DOHH2 (cell line): ENCODE data around the gene PRPF8.

ENCODE experiments used
- H3F3A ChIP-seq: fragments of 200-600 bp; sonication (generic), shearing (Covaris generic); 2 replicates; pipeline ENCODE4 v1.6.0; 2016; ENCODE audit warnings: antibody characterized with exemption, mild to moderate bottlenecking; ENCODE audit not compliant: control insufficient read depth, insufficient read depth
- H3K27ac ChIP-seq: fragments of 200-600 bp; sonication (generic); 2 replicates; pipeline ENCODE4 v1.5.1; 2014; ENCODE audit warnings: low read depth, mild to moderate bottlenecking, low read length, moderate library complexity
- H3K27me3 ChIP-seq: fragments of 200-600 bp; sonication (generic); 2 replicates; pipeline ENCODE4 v1.6.1; 2014; ENCODE audit warnings: mild to moderate bottlenecking, low read length, mixed read lengths; ENCODE audit not compliant: control insufficient read depth
- H3K36me3 ChIP-seq: fragments of 200-600 bp; sonication (generic); 2 replicates; pipeline ENCODE4 v1.6.1; 2014; ENCODE audit warnings: mild to moderate bottlenecking, low read length, moderate library complexity, mixed read lengths; ENCODE audit not compliant: control insufficient read depth
- H3K4me1 ChIP-seq: fragments of 200-600 bp; sonication (generic); 2 replicates; pipeline ENCODE4 v1.6.1; 2014; ENCODE audit warnings: mild to moderate bottlenecking, low read length, mixed read lengths; ENCODE audit not compliant: control insufficient read depth
- H3K4me2 ChIP-seq: fragments of 200-600 bp; sonication (generic); 2 replicates; pipeline ENCODE4 v1.6.0; 2014; ENCODE audit warnings: mild to moderate bottlenecking, low read length, moderate library complexity
- H3K4me3 ChIP-seq: fragments of 200-600 bp; sonication (generic); 2 replicates; pipeline ENCODE4 v1.5.1; 2014; ENCODE audit warnings: mild to moderate bottlenecking, low read length, mixed read lengths
- H3K79me2 ChIP-seq: fragments of 200-600 bp; sonication (generic); 2 replicates; pipeline ENCODE4 v1.6.1; 2014; ENCODE audit warnings: mild to moderate bottlenecking, low read length, mixed read lengths; ENCODE audit not compliant: control insufficient read depth
- H3K9me2 ChIP-seq: fragments of 200-600 bp; sonication (generic); replicated peaks from 2 replicates; pipeline ENCODE4 v1.6.1; 2014; ENCODE audit warnings: mild to moderate bottlenecking, low read length, mixed read lengths; ENCODE audit not compliant: control insufficient read depth
- H3K9me3 ChIP-seq: fragments of 200-600 bp; sonication (generic); 2 replicates; pipeline ENCODE4 v1.6.1; 2014; ENCODE audit warnings: antibody characterized with exemption, low read length, mixed read lengths; ENCODE audit not compliant: control insufficient read depth, insufficient read depth
- H4K20me1 ChIP-seq: fragments of 200-600 bp; sonication (generic); 2 replicates; pipeline ENCODE4 v1.6.0; 2014; ENCODE audit warnings: low read depth, mild to moderate bottlenecking, antibody characterized with exemption, low read length, moderate library complexity; ENCODE audit not compliant: control insufficient read depth, insufficient read depth
- EZH2phosphoT487 ChIP-seq: fragments of 200-600 bp; sonication (generic); IDR thresholded peaks from 2 replicates; pipeline ENCODE4 v1.6.1; 2017; ENCODE audit warnings: borderline replicate concordance, mild to moderate bottlenecking, antibody characterized with exemption, low read length, moderate library complexity, mixed read lengths
- TF ChIP-seq, protein P1 (sequence below): fragments of 200-600 bp; sonication (generic); IDR thresholded peaks from one replicate; pipeline ENCODE4 v1.5.1; 2014; ENCODE audit warnings: antibody characterized with exemption, mild to moderate bottlenecking, low read depth, low read length; ENCODE audit not compliant: poor library complexity, severe bottlenecking

PRPF8 gene

DNA sequence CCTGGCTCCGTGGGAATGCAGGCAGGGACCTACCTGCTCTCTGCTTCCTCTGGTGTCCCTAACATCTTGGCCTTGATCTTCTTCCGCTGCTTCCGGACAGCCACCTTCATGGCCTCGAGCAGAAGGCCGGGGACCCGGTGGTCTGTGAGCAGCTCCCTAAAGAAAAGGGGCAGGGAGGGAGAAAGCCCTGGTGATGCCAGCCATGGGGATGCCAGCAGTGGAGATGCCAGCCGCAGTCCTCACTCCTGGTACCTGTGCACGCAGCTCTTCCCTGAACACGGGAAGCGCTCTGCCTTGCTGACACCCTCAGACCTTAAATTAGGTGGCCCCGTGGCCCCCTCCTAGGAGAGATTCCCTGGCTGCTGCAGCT lies 36.9 kb downstream of the PRPF8 start:
- no peaks in the 10 kb centered on the region for H3K9me2 ChIP-seq
- H3K9me3 ChIP-seq: no peaks in the 10 kb centered on the region
- H3K27me3 ChIP-seq: no peaks in the 10 kb centered on the region
- H3K4me1 ChIP-seq: peaks cover 47% of the 10 kb centered on the region
- no peak overlapping the region for H3K4me3 ChIP-seq
- H3K4me2 ChIP-seq: peak overlapping the region; percentile 94
- 0 out of 2 replicates have a peak, but pooled peaks cover 5% of the 10 kb centered on the region for H4K20me1 ChIP-seq
- H3K27ac ChIP-seq: no peak overlapping the region
- H3K79me2 ChIP-seq: no peaks in the 10 kb centered on the region
- H3K36me3 ChIP-seq: peaks cover 32% of the 10 kb centered on the region
- TF ChIP-seq EZH2phosphoT487: no peak
- TF ChIP-seq, protein P1, sequence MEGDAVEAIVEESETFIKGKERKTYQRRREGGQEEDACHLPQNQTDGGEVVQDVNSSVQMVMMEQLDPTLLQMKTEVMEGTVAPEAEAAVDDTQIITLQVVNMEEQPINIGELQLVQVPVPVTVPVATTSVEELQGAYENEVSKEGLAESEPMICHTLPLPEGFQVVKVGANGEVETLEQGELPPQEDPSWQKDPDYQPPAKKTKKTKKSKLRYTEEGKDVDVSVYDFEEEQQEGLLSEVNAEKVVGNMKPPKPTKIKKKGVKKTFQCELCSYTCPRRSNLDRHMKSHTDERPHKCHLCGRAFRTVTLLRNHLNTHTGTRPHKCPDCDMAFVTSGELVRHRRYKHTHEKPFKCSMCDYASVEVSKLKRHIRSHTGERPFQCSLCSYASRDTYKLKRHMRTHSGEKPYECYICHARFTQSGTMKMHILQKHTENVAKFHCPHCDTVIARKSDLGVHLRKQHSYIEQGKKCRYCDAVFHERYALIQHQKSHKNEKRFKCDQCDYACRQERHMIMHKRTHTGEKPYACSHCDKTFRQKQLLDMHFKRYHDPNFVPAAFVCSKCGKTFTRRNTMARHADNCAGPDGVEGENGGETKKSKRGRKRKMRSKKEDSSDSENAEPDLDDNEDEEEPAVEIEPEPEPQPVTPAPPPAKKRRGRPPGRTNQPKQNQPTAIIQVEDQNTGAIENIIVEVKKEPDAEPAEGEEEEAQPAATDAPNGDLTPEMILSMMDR: no peak
- peaks cover 14% of the 10 kb centered on the region for H3F3A ChIP-seq

DNA sequence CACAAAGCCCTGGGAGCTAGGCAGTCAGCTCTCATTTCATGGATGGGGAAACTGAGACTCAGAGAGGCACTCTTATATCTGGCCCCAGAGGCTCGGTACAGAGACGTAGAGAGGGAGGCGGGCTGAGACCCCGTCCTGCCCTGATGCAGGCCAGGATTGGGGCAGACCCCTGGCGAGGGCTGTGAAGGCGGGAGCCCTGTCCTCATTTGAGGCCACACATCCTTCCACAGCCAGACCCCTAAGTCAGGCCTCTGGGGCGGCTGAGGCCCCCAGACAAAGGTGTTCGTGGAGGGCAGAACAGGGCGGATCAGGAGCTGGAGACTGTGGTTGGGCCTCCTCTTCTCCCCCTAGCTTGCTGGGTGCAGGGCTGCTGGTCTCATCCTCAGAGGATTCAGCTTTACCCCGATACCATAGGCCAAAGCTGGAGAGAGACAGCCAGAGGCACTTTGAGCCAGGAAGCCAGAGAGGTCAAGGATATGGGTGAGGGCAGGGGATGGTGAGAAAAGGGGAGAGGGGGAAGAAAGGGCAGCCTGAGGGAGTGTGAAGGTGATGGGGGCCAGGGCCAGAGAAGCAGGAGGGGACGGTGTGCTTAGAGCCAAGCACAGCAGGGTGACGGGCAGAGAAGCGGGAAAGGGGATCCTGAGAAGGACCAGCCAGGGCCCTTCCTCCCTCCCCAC lies 38.3 kb downstream of the PRPF8 start:
- no peaks in the 10 kb centered on the region for H3K27me3 ChIP-seq
- H3K4me3 ChIP-seq: no peak overlapping the region
- peaks cover 18% of the 10 kb centered on the region for H3K36me3 ChIP-seq
- no peaks in the 10 kb centered on the region for H3K79me2 ChIP-seq
- H3K4me1 ChIP-seq: peaks cover 47% of the 10 kb centered on the region
- H3K9me2 ChIP-seq: no peaks in the 10 kb centered on the region
- no peaks in the 10 kb centered on the region for H3K9me3 ChIP-seq
- no peak overlapping the region for H3K27ac ChIP-seq
- 0 out of 2 replicates have a peak, but pooled peaks cover 5% of the 10 kb centered on the region for H4K20me1 ChIP-seq
- H3K4me2 ChIP-seq: no peak overlapping the region
- no peak for TF ChIP-seq EZH2phosphoT487
- TF ChIP-seq, protein P1: no peak
- H3F3A ChIP-seq: peaks cover 13% of the 10 kb centered on the region

DNA sequence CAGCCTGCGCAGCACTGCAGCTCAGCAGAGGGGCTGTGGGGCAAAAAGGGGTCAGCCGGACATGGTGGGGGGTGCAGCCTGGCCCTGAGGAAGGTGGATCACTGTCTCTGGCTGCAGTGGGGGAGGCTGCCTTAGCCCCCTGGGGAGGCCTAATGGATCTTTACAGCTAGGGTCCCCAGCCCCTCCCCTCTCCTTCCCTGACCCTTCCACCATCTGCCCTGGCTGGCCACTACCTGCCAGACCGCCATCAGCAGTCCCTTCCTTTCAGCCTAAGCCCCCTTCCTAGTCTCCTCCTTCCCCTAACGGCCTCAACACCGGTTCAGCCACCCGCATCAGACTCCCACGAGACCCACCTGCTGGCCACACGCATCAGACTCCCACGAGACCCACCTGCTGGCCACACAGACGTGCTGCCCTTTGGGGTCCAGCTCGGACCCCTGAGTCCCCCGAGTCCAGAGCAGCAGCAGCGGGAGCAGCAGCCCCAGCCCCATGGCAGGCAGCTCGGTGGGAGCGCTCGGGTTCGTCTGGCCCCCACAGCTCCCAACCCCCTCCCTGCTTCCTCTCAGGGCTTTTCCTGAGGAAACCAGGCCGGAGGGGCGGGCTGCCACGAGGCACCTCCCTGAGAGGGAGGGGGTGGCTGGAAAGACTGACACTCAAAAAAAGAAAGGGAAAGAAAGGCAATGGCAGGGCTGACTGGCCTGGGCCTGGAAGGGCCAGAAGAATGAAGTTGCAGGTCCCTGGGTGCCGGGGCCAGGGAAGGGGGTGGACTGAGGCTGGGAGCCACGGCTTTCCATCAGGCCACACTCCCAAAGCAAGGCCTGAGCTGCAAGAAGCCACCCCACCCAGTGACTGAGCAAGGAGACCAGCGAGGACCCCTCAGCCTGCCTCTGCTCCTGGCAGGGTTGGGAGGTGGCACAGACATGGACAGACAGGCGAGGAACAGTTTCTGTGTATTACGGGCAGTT lies 39.2 kb downstream of the PRPF8 start, which contains the start of gene SCARF1:
Gene SCARF1, minus strand, starts transcription at position 526 of the 965 bp plus-strand sequence. Its CDS starts 35 bp downstream, at position 491.
- no peaks in the 10 kb centered on the region for H3K79me2 ChIP-seq

More for the DNA sequence above, 39.2 kb downstream of the PRPF8 start, which contains the start of gene SCARF1:
- no peaks in the 10 kb centered on the region for H3K9me2 ChIP-seq
- H3K4me1 ChIP-seq: peaks cover 47% of the 10 kb centered on the region
- H3F3A ChIP-seq: peaks cover 13% of the 10 kb centered on the region
- H3K27ac ChIP-seq: no peak within 1 kb of the TSS
- peak within 1 kb of the TSS; percentile 68 for H3K4me2 ChIP-seq
- peaks cover 10% of the 10 kb centered on the region for H3K36me3 ChIP-seq
- H3K27me3 ChIP-seq: no peaks in the 10 kb centered on the region
- no peaks in the 10 kb centered on the region for H3K9me3 ChIP-seq
- TF ChIP-seq, protein P1: no peak
- TF ChIP-seq EZH2phosphoT487: no peak
- 0 out of 2 replicates have a peak, but pooled peaks cover 5% of the 10 kb centered on the region for H4K20me1 ChIP-seq
- H3K4me3 ChIP-seq: peak within 1 kb of the TSS; percentile 75
